Lung (tissue), 12 donors: ENCODE measurements around the gene C1S. TPM values are rescaled to one million over a fixed set of nuclear protein-coding genes. Genes with fewer than 3 reads are reported as not detected.

Experiments
- ATAC-seq: fragments of 200-7000 bp; cut with Tn5 transposase; one replicate; pipeline ENCODE4 v1.9.1; 2020; ENCODE audit warnings: moderate number of reproducible peaks; ENCODE audit not compliant: insufficient read depth, low FRiP score
- DNase-seq, 3 donors: peaks; one replicate each; pipeline ENCODE4 v3.0.0-alpha.2; 2013 to 2017
- H3K27ac ChIP-seq, 2 donors: one replicate each; pipeline ENCODE4 v1.5.1; 2013; ENCODE audit warnings: mild to moderate bottlenecking in 2 of 2, moderate library complexity in 2 of 2, control low read depth in 1 of 2, inconsistent platforms in 1 of 2, low read depth in 1 of 2, low read length in 1 of 2
- H3K27me3 ChIP-seq, 3 donors: one replicate each; pipeline ENCODE4 v1.5.1; 2013; ENCODE audit warnings: low read length in 2 of 3; ENCODE audit not compliant: control insufficient read depth in 3 of 3, insufficient read depth in 3 of 3
- H3K36me3 ChIP-seq, 4 donors: one replicate each; pipeline ENCODE4 v1.5.1; 2013; ENCODE audit warnings: low read length in 4 of 4, mild to moderate bottlenecking in 1 of 4, moderate library complexity in 1 of 4; ENCODE audit not compliant: control insufficient read depth in 4 of 4, insufficient read depth in 4 of 4
- H3K4me1 ChIP-seq, 5 donors: one replicate each; pipeline ENCODE4 v1.5.1; 2013; ENCODE audit warnings: low read length in 5 of 5, mild to moderate bottlenecking in 2 of 5, moderate library complexity in 1 of 5; ENCODE audit not compliant: control insufficient read depth in 5 of 5, insufficient read depth in 5 of 5
- H3K4me3 ChIP-seq: one replicate; pipeline ENCODE4 v1.5.1; 2013; ENCODE audit warnings: mild to moderate bottlenecking, control low read depth, moderate library complexity
- H3K9ac ChIP-seq, 2 donors: one replicate each; pipeline ENCODE4 v1.5.1; 2013; ENCODE audit warnings: low read length in 2 of 2, control low read depth in 1 of 2; ENCODE audit not compliant: insufficient read depth in 1 of 2
- H3K9me3 ChIP-seq, 4 donors: one replicate each; pipeline ENCODE4 v1.5.1; 2013; ENCODE audit warnings: low read length in 3 of 4, mild to moderate bottlenecking in 1 of 4, moderate library complexity in 1 of 4; ENCODE audit not compliant: control insufficient read depth in 4 of 4, insufficient read depth in 3 of 4
- WGBS, 2 donors: extraction: QIAGEN DNeasy Blood & Tissue Kit; methylation state at CpG; one replicate each; pipeline ENCODE4 v1.1.7; 2013; 5-methylcytosine and 5-hydroxymethylcytosine counted together
- polyA plus RNA-seq, 2 donors: library from polyadenylated mRNA; stranded (reverse); fragments of 200-250 nt; gene quantifications; one replicate each; pipeline ENCODE4 v1.2.1, GENCODE V29; 2013
- total RNA-seq, 2 donors: library from RNA; depleted of rRNA in 1 of 2; stranded (reverse); fragments of >200 nt in 1 of 2; gene quantifications; one replicate each; pipeline ENCODE4 v1.2.1, GENCODE V29; 2014 to 2021
- TF ChIP-seq, protein P1 (sequence below): IDR thresholded peaks from 2 replicates; pipeline ENCODE4 v1.5.1; 2012; ENCODE audit warnings: mild to moderate bottlenecking; ENCODE audit errors: control extremely low read depth, extremely low read depth
- donor health status: control.
- donor health status: control.
- donor health status: Bipolar disorder and iron deficiency.
- donor health status: healthy.
- donor health status: DM: yes; HTN: yes; CAD: no.

Gene C1S
- total and polyA plus RNA-seq, 4 donors, result 148 to 291 (median 253) TPM

DNA sequence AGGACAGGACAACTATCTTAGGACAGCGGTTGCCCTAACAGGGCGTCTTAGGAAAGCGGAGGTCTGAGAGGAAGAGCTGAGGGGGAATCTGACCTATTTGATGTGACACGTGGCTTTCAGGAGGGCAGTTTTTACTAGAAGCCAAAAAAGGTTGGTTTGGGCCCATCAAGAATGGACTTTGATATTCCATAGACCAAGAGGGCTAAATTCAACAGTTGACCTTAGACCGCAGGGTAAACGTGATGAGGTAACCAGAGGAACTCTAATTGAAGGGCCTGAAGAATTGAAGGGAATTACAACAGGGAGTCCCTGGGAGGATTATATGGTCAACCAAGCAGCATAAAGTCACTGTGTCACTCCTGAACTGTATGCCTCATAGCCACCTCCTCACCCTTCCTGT is 11.5 kb downstream of the C1S start:
- Histone ChIP-seq H3K9ac (no peak overlapping the region), H3K36me3 (peaks cover 0 to 8% (median 6%) of the 10 kb centered on the region in 4 donors), H3K27ac (no peak overlapping the region), H3K27me3 (no peaks in the 10 kb centered on the region), H3K9me3 (no peaks in the 10 kb centered on the region), H3K4me1 (peaks cover 0 to 1% (median 0%) of the 10 kb centered on the region in 5 donors), H3K4me3 (no peak overlapping the region)
- TF ChIP-seq, protein P1, sequence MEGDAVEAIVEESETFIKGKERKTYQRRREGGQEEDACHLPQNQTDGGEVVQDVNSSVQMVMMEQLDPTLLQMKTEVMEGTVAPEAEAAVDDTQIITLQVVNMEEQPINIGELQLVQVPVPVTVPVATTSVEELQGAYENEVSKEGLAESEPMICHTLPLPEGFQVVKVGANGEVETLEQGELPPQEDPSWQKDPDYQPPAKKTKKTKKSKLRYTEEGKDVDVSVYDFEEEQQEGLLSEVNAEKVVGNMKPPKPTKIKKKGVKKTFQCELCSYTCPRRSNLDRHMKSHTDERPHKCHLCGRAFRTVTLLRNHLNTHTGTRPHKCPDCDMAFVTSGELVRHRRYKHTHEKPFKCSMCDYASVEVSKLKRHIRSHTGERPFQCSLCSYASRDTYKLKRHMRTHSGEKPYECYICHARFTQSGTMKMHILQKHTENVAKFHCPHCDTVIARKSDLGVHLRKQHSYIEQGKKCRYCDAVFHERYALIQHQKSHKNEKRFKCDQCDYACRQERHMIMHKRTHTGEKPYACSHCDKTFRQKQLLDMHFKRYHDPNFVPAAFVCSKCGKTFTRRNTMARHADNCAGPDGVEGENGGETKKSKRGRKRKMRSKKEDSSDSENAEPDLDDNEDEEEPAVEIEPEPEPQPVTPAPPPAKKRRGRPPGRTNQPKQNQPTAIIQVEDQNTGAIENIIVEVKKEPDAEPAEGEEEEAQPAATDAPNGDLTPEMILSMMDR, result no peak
- 91% methylated on average over 6 of the region's 6 CpGs for WGBS, 2 donors
- no peak for ATAC-seq
- no peak for DNase-seq

- WGBS, 2 donors, result 86 to 90% methylated on average over 6 of the region's 6 CpGs
- H3K4me1 ChIP-seq, result peaks cover 0 to 1% (median 0%) of the 10 kb centered on the region in 5 donors
- ATAC-seq, result no peak
These were observed 12.0 kb downstream of the C1S start for GRCh38 chr12:7072554-7072953.

DNA sequence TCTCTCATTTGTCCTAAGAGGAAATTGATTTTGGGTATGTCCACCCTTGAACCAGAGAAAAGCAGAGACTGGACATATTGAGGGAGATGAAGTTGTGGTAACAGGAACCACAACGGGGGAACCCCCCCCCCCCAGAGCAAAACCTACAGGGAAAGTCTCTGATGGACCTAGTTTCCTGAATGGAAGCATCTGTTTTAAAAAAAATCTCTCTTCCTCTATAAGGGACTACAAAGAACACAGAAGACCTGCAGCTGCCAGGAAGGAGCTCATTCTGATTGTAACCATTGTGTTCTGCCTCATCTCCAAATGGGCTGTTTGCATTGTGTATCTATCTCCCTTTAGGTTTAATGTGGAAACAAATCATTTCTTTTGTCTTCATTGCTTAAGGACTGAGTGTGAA is 13.4 kb downstream of the C1S start:
- Histone ChIP-seq H3K27me3 (no peaks in the 10 kb centered on the region), H3K27ac (no peak overlapping the region), H3K9ac (no peak overlapping the region), H3K4me1 (no peaks in the 10 kb centered on the region), H3K4me3 (no peak overlapping the region), H3K9me3 (no peaks in the 10 kb centered on the region), H3K36me3 (peaks cover 0 to 5% (median 2%) of the 10 kb centered on the region in 4 donors)
- TF ChIP-seq, protein P1, result no peak
- WGBS, 2 donors, result 25 to 33% methylated on average over 1 of the region's 1 CpG
- peak in 1 of 3 donors; percentile 22 for DNase-seq
- no peak for ATAC-seq

More at GRCh38 chr12:7072554-7072953, 12.0 kb downstream of the C1S start:
- Histone ChIP-seq H3K9me3 (no peaks in the 10 kb centered on the region), H3K27ac (no peak overlapping the region), H3K27me3 (no peaks in the 10 kb centered on the region), H3K4me3 (no peak overlapping the region), H3K9ac (no peak overlapping the region), H3K36me3 (peaks cover 0 to 6% (median 4%) of the 10 kb centered on the region in 4 donors)
- TF ChIP-seq, protein P1, result no peak
- no peak for DNase-seq

GRCh38 chr12:7075518-7075917 is 15.0 kb downstream of the C1S start:
- Histone ChIP-seq H3K27me3 (no peaks in the 10 kb centered on the region), H3K9ac (no peak overlapping the region), H3K36me3 (peaks cover 0 to 5% (median under 1%) of the 10 kb centered on the region in 4 donors), H3K27ac (peak overlapping the region in 1 of 2 donors; percentile 7), H3K4me3 (no peak overlapping the region), H3K4me1 (peaks cover 0 to 4% (median 0%) of the 10 kb centered on the region in 5 donors), H3K9me3 (no peaks in the 10 kb centered on the region)
- WGBS, 2 donors, result 69 to 83% methylated on average over 3 of the region's 3 CpGs
- DNase-seq, result no peak
- ATAC-seq, result no peak
- TF ChIP-seq, protein P1, result no peak
